WTC11 (cell line): ENCODE results near the gene R3HDML. TPM values are rescaled to one million over a fixed set of nuclear protein-coding genes. Genes with fewer than 3 reads are reported as not detected.

Experiments used
- ATAC-seq: fragments of 200-7000 bp; cut with Tn5 transposase; 2 replicates; pipeline ENCODE4 v1.10.0; 2021; ENCODE audit warnings: mild to moderate bottlenecking, moderate library complexity
- CTCF ChIA-PET: fragments of 300-600 bp; sonication (Branson Sonifier 250); formaldehyde crosslinking; loops from one replicate; lab custom pipeline; 2021; ENCODE audit warnings: antibody characterized with exemption; lab: Charles Lee
- POLR2A ChIA-PET: fragments of 350-600 bp; sonication (Branson Sonifier 250); formaldehyde crosslinking; loops from one replicate; lab custom pipeline; 2021; ENCODE audit warnings: antibody characterized with exemption; lab: Charles Lee
- DNase-seq: peaks from one replicate; pipeline ENCODE4 v3.0.0; 2021; ENCODE audit warnings: low spot score
- H3K27ac Mint-ChIP-seq: 2 replicates; pipeline ENCODE4 v1.8.0; 2021; ENCODE audit warnings: mixed read lengths
- H3K27me3 Mint-ChIP-seq: 2 replicates; pipeline ENCODE4 v1.8.0; 2021; ENCODE audit warnings: low read depth, mild to moderate bottlenecking, moderate library complexity, mixed read lengths
- H3K36me3 Mint-ChIP-seq: 2 replicates; pipeline ENCODE4 v1.8.0; 2021; ENCODE audit warnings: mixed read lengths
- H3K4me1 Mint-ChIP-seq: 2 replicates; pipeline ENCODE4 v1.8.0; 2022; ENCODE audit warnings: mixed read lengths
- H3K4me3 Mint-ChIP-seq: 2 replicates; pipeline ENCODE4 v1.8.0; 2021; ENCODE audit warnings: mild to moderate bottlenecking, moderate library complexity, mixed read lengths
- H3K9me3 Mint-ChIP-seq: 2 replicates; pipeline ENCODE4 v1.8.0; 2021; ENCODE audit warnings: mixed read lengths
- CREB1 ChIP-seq: sonication (generic); formaldehyde crosslinking; IDR thresholded peaks from 2 replicates; pipeline ENCODE4 v1.8.0; 2023; ENCODE audit warnings: mild to moderate bottlenecking, missing genetic modification reagents
- E2F1 ChIP-seq: sonication (generic); formaldehyde crosslinking; IDR thresholded peaks from 2 replicates; pipeline ENCODE4 v1.8.0; 2022; ENCODE audit warnings: mild to moderate bottlenecking, missing genetic modification reagents
- E2F5 ChIP-seq: sonication (generic); formaldehyde crosslinking; IDR thresholded peaks from 2 replicates; pipeline ENCODE4 v1.8.1; 2022; ENCODE audit warnings: mild to moderate bottlenecking, moderate library complexity, missing genetic modification reagents
- ERG ChIP-seq: fragments of 250-450 bp; sonication (Bioruptor Pico); IDR thresholded peaks from 2 replicates; pipeline ENCODE4 v1.8.0; 2021; ENCODE audit warnings: mild to moderate bottlenecking
- ESRRA ChIP-seq: sonication (generic); formaldehyde crosslinking; IDR thresholded peaks from 2 replicates; pipeline ENCODE4 v1.8.1; 2022; ENCODE audit warnings: mild to moderate bottlenecking, missing genetic modification reagents, borderline replicate concordance
- FOXJ3 ChIP-seq: sonication (generic); formaldehyde crosslinking; IDR thresholded peaks from 2 replicates; pipeline ENCODE4 v1.9.0; 2021; ENCODE audit warnings: missing genetic modification reagents, mild to moderate bottlenecking, borderline replicate concordance
- GTF2I ChIP-seq: fragments of 250-450 bp; sonication (Bioruptor Pico); conservative IDR thresholded peaks from 2 replicates; pipeline ENCODE4 v1.4.0; 2021; ENCODE audit warnings: mild to moderate bottlenecking
- HMGA2 ChIP-seq: fragments of 250-450 bp; sonication (Bioruptor Pico); IDR thresholded peaks from 2 replicates; pipeline ENCODE4 v1.4.0; 2021; ENCODE audit warnings: mild to moderate bottlenecking, moderate library complexity
- IRF2 ChIP-seq: sonication (generic); formaldehyde crosslinking; IDR thresholded peaks from 2 replicates; pipeline ENCODE4 v1.8.0; 2022; ENCODE audit warnings: low read depth, missing genetic modification reagents, borderline replicate concordance
- JAZF1 ChIP-seq: fragments of 250-450 bp; sonication (Bioruptor Pico); IDR thresholded peaks from 2 replicates; pipeline ENCODE4 v1.9.0; 2021; ENCODE audit warnings: moderate library complexity, mild to moderate bottlenecking, inconsistent platforms
- JUN ChIP-seq: sonication (generic); formaldehyde crosslinking; IDR thresholded peaks from 2 replicates; pipeline ENCODE4 v1.8.0; 2023; ENCODE audit warnings: mild to moderate bottlenecking, missing genetic modification reagents
- KAT7 ChIP-seq: sonication (generic); formaldehyde crosslinking; IDR thresholded peaks from 2 replicates; pipeline ENCODE4 v1.8.1; 2023; ENCODE audit warnings: missing genetic modification reagents, mild to moderate bottlenecking, borderline replicate concordance
- NFYB ChIP-seq: sonication (generic); formaldehyde crosslinking; conservative IDR thresholded peaks from 2 replicates; pipeline ENCODE4 v1.8.0; 2022; ENCODE audit warnings: low read depth, missing genetic modification reagents
- PRRX2 ChIP-seq: fragments of 250-450 bp; sonication (Bioruptor Pico); IDR thresholded peaks from 2 replicates; pipeline ENCODE4 v1.8.0; 2021; ENCODE audit warnings: mild to moderate bottlenecking
- STAT6 ChIP-seq: sonication (generic); formaldehyde crosslinking; conservative IDR thresholded peaks from 2 replicates; pipeline ENCODE4 v1.8.1; 2023; ENCODE audit warnings: mild to moderate bottlenecking, low read depth, missing genetic modification reagents, moderate library complexity
- USF2 ChIP-seq: sonication (generic); formaldehyde crosslinking; IDR thresholded peaks from 2 replicates; pipeline ENCODE4 v1.8.1; 2023; ENCODE audit warnings: mild to moderate bottlenecking, missing genetic modification reagents, moderate library complexity
- ZMAT4 ChIP-seq: fragments of 250-450 bp; sonication (Bioruptor Pico); IDR thresholded peaks from 2 replicates; pipeline ENCODE4 v1.9.0; 2021; ENCODE audit warnings: mild to moderate bottlenecking
- ZNF138 ChIP-seq: sonication (generic); formaldehyde crosslinking; conservative IDR thresholded peaks from 2 replicates; pipeline ENCODE4 v1.8.1; 2022; ENCODE audit warnings: mild to moderate bottlenecking, moderate library complexity, missing genetic modification reagents
- ZNF219 ChIP-seq: sonication (generic); formaldehyde crosslinking; IDR thresholded peaks from 2 replicates; pipeline ENCODE4 v1.8.0; 2023; ENCODE audit warnings: missing genetic modification reagents, mild to moderate bottlenecking, borderline replicate concordance
- ZNF423 ChIP-seq: fragments of 250-450 bp; sonication (Bioruptor Pico); IDR thresholded peaks from 2 replicates; pipeline ENCODE4 v2.1.2; 2022; ENCODE audit warnings: mild to moderate bottlenecking, moderate library complexity
- ZNF671 ChIP-seq: fragments of 250-450 bp; sonication (Bioruptor Pico); IDR thresholded peaks from 2 replicates; pipeline ENCODE4 v1.8.0; 2021; ENCODE audit warnings: mild to moderate bottlenecking
- ZSCAN18 ChIP-seq: fragments of 250-450 bp; sonication (Bioruptor Pico); IDR thresholded peaks from 2 replicates; pipeline ENCODE4 v2.1.2; 2022; ENCODE audit warnings: mild to moderate bottlenecking, moderate library complexity
- total RNA-seq: library from RNA; stranded (reverse); gene quantifications from 3 replicates; pipeline ENCODE4 v1.2.3, GENCODE V29; 2021

The R3HDML gene
- total RNA-seq, 1 experiment from 2014 or later, result not detected

- H3K27ac Mint-ChIP-seq, result no peak overlapping the region
- peaks cover 20% of the 10 kb centered on the region for H3K4me1 Mint-ChIP-seq
- H3K36me3 Mint-ChIP-seq, result no peaks in the 10 kb centered on the region
- no peaks in the 10 kb centered on the region; the same call in 1 of the 2 replicates for H3K27me3 Mint-ChIP-seq
- TF ChIP-seq JAZF1 (CRISPR knock-in tag) (no peak), KAT7 (CRISPR knock-in tag) (no peak), ERG (CRISPR knock-in tag) (no peak), ZMAT4 (CRISPR knock-in tag) (no peak), FOXJ3 (CRISPR knock-in tag) (no peak), GTF2I (CRISPR knock-in tag) (no peak), NFYB (CRISPR knock-in tag) (no peak)
- ChIA-PET POLR2A (no interaction called here), CTCF (no interaction called here)
- DNase-seq, result no peak
- no peak for ATAC-seq
- H3K9me3 Mint-ChIP-seq, result no peaks in the 10 kb centered on the region
- no peak overlapping the region for H3K4me3 Mint-ChIP-seq
Measured at GRCh38 chr20:44334709-44335108, 2.1 kb upstream of the R3HDML start.

- no peak for DNase-seq
- CTCF ChIA-PET, result no interaction called here
- peaks cover 18% of the 10 kb centered on the region for H3K4me1 Mint-ChIP-seq
- H3K27ac Mint-ChIP-seq, result no peak overlapping the region
- no peak overlapping the region for H3K4me3 Mint-ChIP-seq
- no peaks in the 10 kb centered on the region for H3K36me3 Mint-ChIP-seq
- TF ChIP-seq IRF2 (CRISPR knock-in tag), result no peak
- no peak for TF ChIP-seq ZNF138
- TF ChIP-seq E2F5, result no peak
- no peak for TF ChIP-seq USF2 (CRISPR knock-in tag)
- TF ChIP-seq, all 79 proteins: peak for 0
- no peak for ATAC-seq
- POLR2A ChIA-PET, result interaction anchor here (0.7 kb wide), 1 partner anchor 39 kb away, joined by 3 read pairs; no protein-coding TSS in a partner anchor
- H3K9me3 Mint-ChIP-seq, result no peaks in the 10 kb centered on the region
- no peaks in the 10 kb centered on the region; the same call in 1 of the 2 replicates for H3K27me3 Mint-ChIP-seq
Measured at GRCh38 chr20:44335675-44336074, 1.2 kb upstream of the R3HDML start.

GRCh38 chr20:44336086-44336485 is 757 bp upstream of the R3HDML start:
- peaks cover 18% of the 10 kb centered on the region for H3K4me1 Mint-ChIP-seq
- CTCF ChIA-PET, result no interaction called here

GRCh38 chr20:44342248-44342647 is 5.4 kb downstream of the R3HDML start:
- ATAC-seq (no peak), DNase-seq (no peak)
- ChIA-PET CTCF (no interaction called here), POLR2A (no interaction called here)
- H3K27me3 Mint-ChIP-seq, result no peaks in the 10 kb centered on the region
- H3K4me3 Mint-ChIP-seq, result no peak overlapping the region
- no peaks in the 10 kb centered on the region for H3K4me1 Mint-ChIP-seq
- no peaks in the 10 kb centered on the region for H3K9me3 Mint-ChIP-seq
- H3K27ac Mint-ChIP-seq, result no peak overlapping the region
- H3K36me3 Mint-ChIP-seq, result no peaks in the 10 kb centered on the region
- TF ChIP-seq STAT6 (CRISPR knock-in tag) (no peak), ZSCAN18 (CRISPR knock-in tag) (no peak), JUN (no peak), ZMAT4 (CRISPR knock-in tag) (no peak), HMGA2 (CRISPR knock-in tag) (no peak), ESRRA (CRISPR knock-in tag) (no peak), ZNF219 (CRISPR knock-in tag) (no peak), CREB1 (CRISPR knock-in tag) (no peak), NFYB (CRISPR knock-in tag) (no peak), E2F1 (no peak), ZNF671 (no peak)

More at GRCh38 chr20:44336086-44336485, 757 bp upstream of the R3HDML start:
- H3K9me3 Mint-ChIP-seq, result no peaks in the 10 kb centered on the region
- H3K27me3 Mint-ChIP-seq, result no peaks in the 10 kb centered on the region; the same call in 1 of the 2 replicates
- ATAC-seq (peak; percentile 95), DNase-seq (peak; percentile 61)
- peak overlapping the region; percentile 4; the same call in 1 of the 2 replicates for H3K4me3 Mint-ChIP-seq
- TF ChIP-seq PRRX2, result no peak
- peak; percentile 88 for TF ChIP-seq ZNF423 (CRISPR knock-in tag)
- POLR2A ChIA-PET, result no interaction called here
- no peaks in the 10 kb centered on the region for H3K36me3 Mint-ChIP-seq
- no peak overlapping the region for H3K27ac Mint-ChIP-seq
